ENCODE measurements around the gene PTPRN2.
"Not testable (repeated sequence)": the region's sequence is repeated elsewhere in the genome, so short reads cannot be mapped to it uniquely, and the experiment has no call there.

The PTPRN2 gene

GRCh38 chr7:158550394-158550700 lies 37.3 kb downstream of the PTPRN2 start:
- no peak for DNase-seq

- DNase-seq, result no peak
Measured at GRCh38 chr7:158549616-158550393, 37.8 kb downstream of the PTPRN2 start.

GRCh38 chr7:158549176-158549615 lies 38.4 kb downstream of the PTPRN2 start:
- no peak for DNase-seq

GRCh38 chr7:158548726-158549125 lies 38.9 kb downstream of the PTPRN2 start:
- no peak for DNase-seq

GRCh38 chr7:158547817-158548216 lies 39.8 kb downstream of the PTPRN2 start:
- DNase-seq, result no peak

DNA sequence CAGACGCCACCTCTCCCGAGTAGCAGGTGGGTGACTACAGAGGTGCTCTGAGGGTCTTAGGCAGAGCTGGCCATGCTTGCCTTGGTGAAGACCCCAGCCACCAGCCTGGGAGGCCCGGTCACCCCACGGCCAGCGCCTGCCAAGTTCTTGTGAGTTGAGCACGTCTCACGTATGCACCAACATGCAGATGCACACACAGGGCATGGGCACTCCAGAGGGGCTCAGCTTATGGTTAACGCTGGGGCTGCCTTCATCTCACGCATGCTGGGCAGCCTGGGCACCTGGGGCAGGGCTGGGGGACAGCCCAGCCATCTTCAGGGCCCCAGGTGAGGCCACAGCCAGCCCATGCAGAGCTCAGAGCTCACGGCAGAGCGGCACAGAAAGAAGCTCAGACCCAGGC lies 41.0 kb downstream of the PTPRN2 start:
- no peak for DNase-seq

- DNase-seq, result no peak
Measured at GRCh38 chr7:158546214-158546613, 41.4 kb downstream of the PTPRN2 start.

- DNase-seq, result no peak
Measured at GRCh38 chr7:158544708-158545107, 42.9 kb downstream of the PTPRN2 start.

- DNase-seq, result no peak
Measured at GRCh38 chr7:158543840-158544239, 43.8 kb downstream of the PTPRN2 start.

GRCh38 chr7:158542651-158543566 lies 44.7 kb downstream of the PTPRN2 start:
- no peak for DNase-seq

DNA sequence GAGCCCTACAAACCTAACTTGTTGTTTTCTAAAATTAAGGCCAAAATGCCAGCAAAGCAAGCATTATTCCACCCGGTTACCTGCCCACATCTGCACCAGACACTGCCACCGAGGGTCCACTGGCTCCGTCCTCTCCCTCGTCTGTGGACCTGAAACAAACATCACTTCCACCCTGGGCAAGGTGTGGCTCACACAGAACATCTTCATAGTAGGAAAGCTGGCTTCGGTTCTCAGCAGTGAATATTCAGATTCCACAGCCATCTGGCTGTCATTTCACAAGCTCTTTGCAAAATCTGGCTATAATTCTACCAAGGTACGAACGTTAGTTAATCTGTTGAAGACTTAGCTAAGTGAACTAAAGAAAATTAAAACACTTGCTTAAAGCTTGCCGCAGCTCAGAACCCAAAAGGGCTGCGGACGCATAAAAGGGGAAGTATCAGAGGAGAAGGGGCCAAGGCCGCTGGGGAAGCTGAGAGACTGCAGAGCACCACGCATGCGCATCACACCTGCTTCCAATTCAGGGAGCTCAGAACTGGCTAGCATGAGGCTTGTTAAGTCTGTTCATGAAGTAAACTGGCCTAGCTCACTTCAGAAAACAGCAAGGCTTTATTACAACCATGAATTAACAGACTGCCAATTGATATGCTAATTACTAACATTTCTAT lies 46.1 kb downstream of the PTPRN2 start:
- no peak for DNase-seq

- DNase-seq, result no peak
Measured at GRCh38 chr7:158539711-158540146, 47.9 kb downstream of the PTPRN2 start.

GRCh38 chr7:158538156-158538946 lies 49.3 kb downstream of the PTPRN2 start:
- no peak for DNase-seq

DNA sequence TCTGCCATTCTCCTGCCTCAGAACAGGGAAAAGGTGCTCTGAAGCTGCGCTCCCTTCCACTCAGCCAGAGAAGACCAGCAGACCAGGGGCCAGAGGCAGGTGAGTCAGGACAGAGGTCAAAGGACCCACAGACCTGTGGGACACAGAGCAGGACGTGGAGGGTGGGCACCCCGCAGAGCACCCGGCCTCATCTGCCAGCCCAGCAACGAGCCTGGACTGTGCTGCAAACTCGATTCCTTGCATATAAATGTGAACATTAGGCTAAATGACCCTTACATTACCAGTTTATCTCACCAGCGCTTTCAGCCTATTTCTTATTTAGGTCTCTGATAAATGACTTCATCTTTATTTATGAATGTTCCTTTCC lies 50.1 kb downstream of the PTPRN2 start:
- DNase-seq, result no peak

- no peak for DNase-seq
Measured at GRCh38 chr7:158536871-158537515, 50.6 kb downstream of the PTPRN2 start.

- no peak for DNase-seq
Measured at GRCh38 chr7:158535079-158535478, 52.5 kb downstream of the PTPRN2 start.

DNA sequence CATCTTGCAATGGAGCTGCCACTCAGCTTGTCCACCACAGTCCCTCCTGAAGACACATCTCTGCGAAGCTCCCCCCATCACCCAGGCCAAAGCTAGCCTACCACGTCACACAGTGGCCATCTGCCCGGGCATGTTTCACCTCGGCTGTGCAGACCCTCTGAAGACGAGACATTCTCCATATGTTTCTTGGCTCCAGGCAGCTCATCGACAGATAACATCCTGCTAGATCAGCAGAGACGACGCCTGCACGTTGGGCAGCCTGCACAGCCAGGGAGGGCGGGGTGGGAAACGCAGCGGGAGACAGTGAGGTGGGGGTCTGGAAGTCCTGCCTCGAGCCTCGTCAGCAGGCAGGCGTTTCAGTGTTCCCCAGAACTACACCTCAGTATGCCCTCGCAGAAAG lies 53.0 kb downstream of the PTPRN2 start:
- DNase-seq, result no peak

DNA sequence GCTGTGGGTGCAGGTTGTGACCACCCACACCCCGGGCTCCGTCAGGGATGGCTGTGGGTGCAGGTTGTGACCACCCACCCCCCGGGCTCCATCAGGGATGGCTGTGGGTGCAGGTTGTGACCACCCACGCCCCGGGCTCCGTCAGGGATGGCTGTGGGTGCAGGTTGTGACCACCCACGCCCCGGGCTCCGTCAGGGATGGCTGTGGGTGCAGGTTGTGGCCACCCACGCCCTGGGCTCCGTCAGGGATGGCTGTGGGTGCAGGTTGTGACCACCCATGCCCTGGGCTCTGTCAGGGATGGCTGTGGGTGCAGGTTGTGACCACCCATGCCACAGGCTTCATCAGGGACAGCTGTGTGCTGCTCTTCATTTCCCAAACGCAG lies 53.5 kb downstream of the PTPRN2 start:
- not testable (repeated sequence) for DNase-seq

DNA sequence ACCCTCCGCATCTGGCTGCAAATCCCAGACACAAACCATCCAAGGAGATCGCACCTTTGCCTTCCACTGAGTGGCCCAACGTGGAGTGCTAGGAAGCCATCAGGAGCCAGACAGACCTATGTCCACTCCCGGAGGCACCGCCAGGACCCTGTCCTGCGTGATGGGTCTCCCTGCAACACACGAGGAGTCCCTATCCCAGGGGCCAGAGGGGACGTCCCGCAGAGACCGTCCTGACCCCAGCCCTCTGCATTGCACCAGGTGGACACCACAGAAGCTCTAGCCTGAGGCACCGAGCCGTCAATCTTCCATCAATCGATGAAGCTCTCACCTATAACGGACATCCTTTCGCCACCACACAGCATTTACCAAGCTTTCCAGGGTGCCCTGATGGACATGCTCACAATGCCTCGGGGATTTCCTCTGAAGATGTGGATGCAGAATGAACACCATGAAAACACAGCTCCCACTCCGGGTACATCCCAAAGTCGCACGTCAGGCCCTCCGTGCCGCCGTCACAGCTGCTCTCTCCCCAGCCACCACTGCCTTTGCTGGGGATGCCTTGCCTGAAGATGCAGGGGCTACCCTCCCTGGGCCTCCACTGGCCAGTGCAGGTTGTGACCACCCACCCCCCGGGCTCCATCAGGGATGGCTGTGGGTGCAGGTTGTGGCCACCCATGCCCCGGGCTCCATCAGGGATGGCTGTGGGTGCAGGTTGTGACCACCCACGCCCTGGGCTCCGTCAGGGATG lies 54.1 kb downstream of the PTPRN2 start:
- DNase-seq, result no peak

GRCh38 chr7:158532093-158532627 lies 55.5 kb downstream of the PTPRN2 start:
- no peak for DNase-seq

GRCh38 chr7:158531661-158532060 lies 56.0 kb downstream of the PTPRN2 start:
- DNase-seq, result peak in 1 of 2 experiments; percentile 44

All from NCI-H524 (cell line).